NK-92 (cell line): ENCODE data around the gene PPP2R2C.

Experiments
- DNase-seq: peaks from one replicate; lab custom pipeline; 2025; ENCODE audit not compliant: unreplicated experiment; lab: John Stamatoyannopoulos, UW

The PPP2R2C gene

GRCh38 chr4:6348408-6348807 lies 124.0 kb downstream of the PPP2R2C start:
- no peak for DNase-seq

GRCh38 chr4:6347511-6348045 lies 124.8 kb downstream of the PPP2R2C start:
- no peak for DNase-seq

- DNase-seq: no peak
Observed at GRCh38 chr4:6346373-6347110, 125.9 kb downstream of the PPP2R2C start.

GRCh38 chr4:6345866-6346265 lies 126.5 kb downstream of the PPP2R2C start:
- no peak for DNase-seq

- DNase-seq: no peak
Observed at GRCh38 chr4:6345096-6345830, 127.2 kb downstream of the PPP2R2C start.

GRCh38 chr4:6343939-6344408 lies 128.4 kb downstream of the PPP2R2C start:
- DNase-seq: no peak

GRCh38 chr4:6342530-6343293 lies 129.7 kb downstream of the PPP2R2C start:
- DNase-seq: no peak

GRCh38 chr4:6341696-6342095 lies 130.7 kb downstream of the PPP2R2C start:
- no peak for DNase-seq

- no peak for DNase-seq
Observed at GRCh38 chr4:6340446-6341015, 131.9 kb downstream of the PPP2R2C start.

GRCh38 chr4:6339818-6340445 lies 132.5 kb downstream of the PPP2R2C start:
- DNase-seq: no peak

GRCh38 chr4:6338951-6339817 lies 133.2 kb downstream of the PPP2R2C start:
- no peak for DNase-seq

GRCh38 chr4:6338175-6338950 lies 134.1 kb downstream of the PPP2R2C start:
- DNase-seq: no peak

- no peak for DNase-seq
Observed at GRCh38 chr4:6337331-6337935, 135.0 kb downstream of the PPP2R2C start.

GRCh38 chr4:6336166-6336565 lies 136.2 kb downstream of the PPP2R2C start:
- DNase-seq: no peak

GRCh38 chr4:6335040-6335590 lies 137.3 kb downstream of the PPP2R2C start:
- no peak for DNase-seq

GRCh38 chr4:6334203-6334887 lies 138.1 kb downstream of the PPP2R2C start:
- DNase-seq: no peak
